Left kidney (tissue), 8 donors: ENCODE measurements around the gene KCNN4. TPM values are rescaled to one million over a fixed set of nuclear protein-coding genes. Genes with fewer than 3 reads are reported as not detected.
A peak's percentile ranks its signal among the peaks of the same experiment; 100 is the strongest.
"Not testable (repeated sequence)": the region's sequence is repeated elsewhere in the genome, so short reads cannot be mapped to it uniquely, and the experiment has no call there.

ENCODE experiments used
- DNase-seq: peaks from one replicate; pipeline ENCODE4 v3.0.0-alpha.2; 2013
- long read RNA-seq, 8 donors: transcript quantifications; one replicate each; lab custom pipeline, GENCODE V29; 2026
- polyA plus RNA-seq: library from polyadenylated mRNA; unstranded; fragments of 120-200 nt; gene quantifications from one replicate; pipeline ENCODE4 v1.2.1, GENCODE V29; 2013; ENCODE audit not compliant: insufficient read length

KCNN4 gene
- 1.6 TPM for polyA plus RNA-seq
- long read RNA-seq, donor 1, result 0 reads
- long read RNA-seq, donor 2, result 0 reads
- long read RNA-seq, donor 3, result 0 reads
- long read RNA-seq, donor 4, result 0 reads
- long read RNA-seq, donor 5, partial matches to known transcripts, result 0 of 1 reads
- long read RNA-seq, donor 5, other reads (novel, unspliced or antisense), result 0 of 1 reads
- long read RNA-seq, donor 6, partial matches to known transcripts, result 0 of 1 reads
- long read RNA-seq, donor 6, other reads (novel, unspliced or antisense), result 0 of 1 reads
- long read RNA-seq, donor 7, partial matches to known transcripts, result 0 of 1 reads
- long read RNA-seq, donor 7, other reads (novel, unspliced or antisense), result 0 of 1 reads
- long read RNA-seq, donor 8, result 0 reads

GRCh38 chr19:43780706-43781525 lies at the start of gene KCNN4:
TSS of gene KCNN4 (minus strand) at chr19:43780973. CDS start at chr19:43780861, 112 bp downstream.
- DNase-seq, result no peak

DNA sequence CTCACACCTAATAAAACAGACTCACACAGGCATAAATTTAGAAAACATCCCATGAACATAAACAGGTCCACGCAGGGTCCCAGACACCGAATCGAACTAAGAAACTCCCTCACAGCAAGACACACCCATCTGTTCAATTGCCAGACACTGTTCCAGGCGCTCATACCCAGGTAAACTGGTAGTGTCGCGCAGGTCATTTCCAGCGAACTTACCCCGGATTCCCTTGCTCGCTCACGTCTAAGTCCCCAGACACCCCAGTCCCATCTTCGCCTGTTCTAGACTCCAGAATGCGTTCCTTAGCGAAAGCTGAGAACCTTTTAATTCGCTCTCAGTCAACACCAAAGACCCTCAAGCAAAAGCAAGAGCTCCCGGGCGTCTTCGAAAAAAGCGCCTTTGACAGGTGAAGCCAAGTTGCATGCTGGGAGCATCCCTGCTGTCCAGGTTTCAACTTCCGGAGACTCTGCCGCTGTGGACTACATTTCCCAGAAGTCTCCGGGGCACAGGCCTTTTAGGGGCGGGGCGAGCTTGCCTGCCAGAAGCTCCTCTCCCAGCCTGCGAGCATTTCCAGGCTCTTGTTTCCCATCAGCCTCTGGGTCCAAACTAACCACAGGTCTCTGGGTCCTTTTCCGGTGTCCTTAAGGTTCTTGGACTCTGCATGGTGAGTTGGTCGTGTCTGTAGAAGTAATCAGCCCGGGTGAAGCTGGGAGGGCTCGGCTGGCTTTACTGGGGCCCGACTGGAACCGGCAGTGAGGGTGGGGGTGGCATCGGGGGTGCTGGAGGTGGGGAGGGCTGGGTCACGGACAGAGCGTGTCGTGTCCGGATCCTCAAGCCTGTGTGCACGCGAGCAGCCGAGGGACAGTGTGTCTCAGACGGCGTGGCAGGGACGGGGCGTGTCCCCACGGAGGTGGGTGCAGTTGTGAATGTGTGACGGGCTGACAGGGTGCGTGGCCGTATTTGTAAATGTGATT lies 46.3 kb upstream of the KCNN4 start, which contains the start of gene ZNF283:
Gene ZNF283 (plus strand): TSS at position 535 of the 968 bp plus-strand sequence. CDS start 6,184 bp downstream, outside the sequence.
- DNase-seq, result peak; percentile 92

- DNase-seq, result not testable (repeated sequence)
Observed at GRCh38 chr19:43824572-43824971, 43.8 kb upstream of the KCNN4 start.

GRCh38 chr19:43823856-43824255 lies 43.1 kb upstream of the KCNN4 start:
- DNase-seq, result not testable (repeated sequence)

DNA sequence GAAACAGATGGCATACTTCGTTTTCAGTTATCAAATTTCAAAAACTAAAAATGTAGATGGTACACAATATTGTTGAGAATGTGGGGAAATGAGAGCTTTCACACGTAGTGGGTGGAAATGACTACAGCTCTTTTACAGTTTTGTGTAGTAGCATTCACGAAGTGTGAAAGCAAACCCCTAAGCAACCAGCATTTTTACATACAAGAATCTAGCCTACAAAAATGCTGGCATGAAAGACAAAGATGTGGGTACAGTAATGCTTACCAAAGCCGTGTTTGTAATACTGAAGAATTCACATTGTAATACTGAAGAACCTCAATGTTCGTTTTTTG lies 40.1 kb upstream of the KCNN4 start:
- no peak for DNase-seq

- DNase-seq, result no peak
Observed at GRCh38 chr19:43820098-43820883, 39.5 kb upstream of the KCNN4 start.

DNA sequence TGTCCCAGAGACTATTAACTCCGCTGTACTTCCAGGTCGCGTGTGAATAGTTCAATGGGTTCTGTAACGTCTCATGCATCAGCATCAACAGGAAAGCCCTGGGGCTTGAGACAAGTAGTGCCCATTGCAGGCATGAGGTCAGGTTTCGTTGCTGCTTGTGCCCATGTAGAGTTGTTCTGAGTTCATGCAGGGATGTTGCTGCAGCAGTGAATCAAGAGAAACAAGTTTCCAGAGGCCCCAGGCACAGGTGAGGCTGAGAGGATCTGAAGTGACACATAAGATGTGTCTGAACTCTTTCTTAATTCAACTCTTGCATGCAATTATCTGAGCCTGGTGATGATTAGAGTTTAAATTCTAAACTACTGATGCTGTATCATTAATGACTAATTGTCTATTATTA lies 37.7 kb upstream of the KCNN4 start:
- DNase-seq, result no peak

DNA sequence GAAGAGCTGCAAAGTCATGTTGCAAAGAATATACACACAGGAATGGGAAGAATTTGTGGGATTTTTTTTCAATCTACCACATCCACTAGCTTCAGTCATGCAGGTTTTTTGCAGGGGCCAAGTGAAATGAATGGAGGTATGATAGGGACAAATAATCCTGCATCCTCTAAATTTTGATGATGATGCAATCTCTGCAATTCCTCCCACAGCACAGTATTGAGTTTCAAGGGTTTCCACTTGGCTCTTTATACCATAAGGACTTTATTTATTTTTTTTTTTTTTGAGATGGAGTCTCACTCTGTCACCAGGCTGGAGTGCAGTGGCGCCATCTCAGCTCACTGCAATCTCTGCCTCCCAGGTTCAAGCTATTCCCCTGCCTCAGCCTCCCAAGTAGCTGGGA lies 36.7 kb upstream of the KCNN4 start:
- DNase-seq, result not testable (repeated sequence)

GRCh38 chr19:43814663-43815352 lies 34.0 kb upstream of the KCNN4 start:
- no peak for DNase-seq

- DNase-seq, result no peak
Observed at GRCh38 chr19:43812688-43813087, 31.9 kb upstream of the KCNN4 start.

DNA sequence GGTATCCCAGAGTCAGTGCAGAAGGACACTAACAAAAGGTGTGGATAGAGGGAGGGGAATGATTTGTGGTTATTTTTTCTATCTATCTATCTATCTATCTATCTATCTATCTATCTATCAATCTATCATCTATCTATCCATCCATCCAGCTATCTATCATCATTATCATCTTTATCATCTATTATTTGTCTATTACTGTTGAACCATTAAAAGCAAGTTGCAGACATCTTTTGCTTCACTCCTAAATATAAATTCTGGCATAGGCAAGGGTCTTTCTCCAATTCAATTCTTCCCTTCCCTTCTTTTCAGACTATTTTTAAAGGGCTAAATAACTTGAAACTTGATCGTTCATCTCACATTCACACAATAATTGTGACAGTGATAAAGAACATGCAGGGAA lies 31.5 kb upstream of the KCNN4 start:
- DNase-seq, result no peak

GRCh38 chr19:43811837-43812236 lies 31.1 kb upstream of the KCNN4 start:
- no peak for DNase-seq

- DNase-seq, result no peak
Observed at GRCh38 chr19:43809762-43810696, 29.3 kb upstream of the KCNN4 start.

- no peak for DNase-seq
Observed at GRCh38 chr19:43807651-43808050, 26.9 kb upstream of the KCNN4 start.

DNA sequence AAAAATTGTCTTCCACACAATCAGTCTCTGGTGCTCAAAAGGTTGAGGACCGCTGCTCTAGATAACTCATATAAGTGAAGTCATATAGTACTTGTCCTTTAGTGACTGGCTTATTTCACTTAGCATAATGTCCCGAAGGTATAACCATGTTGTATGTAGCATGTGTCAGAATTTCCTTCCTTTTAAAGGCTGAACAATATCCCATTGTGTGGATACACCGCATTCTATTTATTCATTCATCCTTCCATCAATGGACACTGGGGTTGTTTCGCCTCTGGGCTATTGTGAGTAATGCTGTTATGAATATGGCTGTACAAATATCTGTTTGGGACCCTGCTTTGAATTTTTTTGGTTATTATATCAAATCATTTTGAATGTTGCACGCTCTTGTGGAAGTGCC lies 26.1 kb upstream of the KCNN4 start:
- DNase-seq, result no peak

GRCh38 chr19:43806401-43806800 lies 25.6 kb upstream of the KCNN4 start:
- not testable (repeated sequence) for DNase-seq

- no peak for DNase-seq
Observed at GRCh38 chr19:43804432-43804831, 23.7 kb upstream of the KCNN4 start.

DNA sequence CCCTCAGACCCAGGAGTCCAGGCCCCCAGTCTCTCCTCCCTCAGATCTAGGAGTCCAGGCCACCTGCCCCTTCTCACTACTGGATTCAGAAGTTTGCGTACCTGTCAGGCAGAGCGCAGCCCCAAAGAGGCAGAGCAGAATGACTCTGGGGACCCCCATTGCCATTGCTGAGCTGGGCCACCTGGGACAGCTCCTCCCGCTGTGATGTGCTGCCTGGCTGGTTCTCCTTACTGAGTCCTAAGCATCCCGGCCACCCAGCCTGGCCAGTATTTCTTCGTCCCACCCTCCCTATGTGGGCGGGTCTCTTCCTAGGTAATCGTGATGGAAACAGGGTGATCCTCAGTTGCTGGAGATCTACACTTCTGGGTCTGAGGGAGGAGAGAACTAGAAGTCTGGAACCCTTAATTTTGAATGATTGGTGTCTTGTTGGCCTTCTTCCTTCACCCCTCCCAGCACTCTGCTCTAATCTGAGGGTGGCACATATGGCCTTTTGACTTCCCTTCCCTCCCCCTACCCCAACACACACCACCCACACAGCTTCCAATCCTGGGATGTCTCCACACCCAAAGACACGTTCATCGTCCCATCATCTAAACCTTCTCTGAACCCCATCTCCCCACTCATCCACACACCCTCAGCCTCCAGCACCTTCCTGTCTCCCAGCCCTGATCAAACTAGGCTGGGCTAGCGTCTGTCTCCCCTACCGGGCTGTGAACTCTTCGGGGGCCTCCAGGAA lies 21.6 kb upstream of the KCNN4 start, which contains the start of gene LYPD5:
Gene LYPD5 (minus strand): TSS at position 232 of the 736 bp plus-strand sequence. CDS start 67 bp downstream, at position 165.
- DNase-seq, result no peak
